GM19324 (cell line): Measurements from ENCODE around the gene TMEM123.

Experiments used
- ATAC-seq: cut with Tn5 transposase; IDR thresholded peaks from one replicate; pipeline ENCODE4 v1.9.1; 2021; ENCODE audit warnings: mild to moderate bottlenecking, moderate library complexity; ENCODE audit not compliant: unreplicated experiment, low FRiP score

Gene TMEM123

GRCh38 chr11:102452461-102453301 is at the start of gene TMEM123:
Gene TMEM123 (minus strand): TSS chr11:102452765. CDS start chr11:102452623, 142 bp downstream.
- peak; percentile 76 for ATAC-seq

GRCh38 chr11:102500829-102501228 is 48.3 kb upstream of the TMEM123 start:
- ATAC-seq: no peak

GRCh38 chr11:102499931-102500330 is 47.4 kb upstream of the TMEM123 start:
- ATAC-seq: no peak

GRCh38 chr11:102499151-102499550 is 46.6 kb upstream of the TMEM123 start:
- no peak for ATAC-seq

- no peak for ATAC-seq
These were observed 44.5 kb upstream of the TMEM123 start for GRCh38 chr11:102497061-102497460.

GRCh38 chr11:102495161-102496042 is 42.8 kb upstream of the TMEM123 start:
- peak; percentile 81 for ATAC-seq

GRCh38 chr11:102494216-102494615 is 41.7 kb upstream of the TMEM123 start:
- no peak for ATAC-seq

- no peak for ATAC-seq
These were observed 41.0 kb upstream of the TMEM123 start for GRCh38 chr11:102493524-102493923.

- no peak for ATAC-seq
These were observed 39.4 kb upstream of the TMEM123 start for GRCh38 chr11:102491969-102492368.

GRCh38 chr11:102489186-102490145 is 36.9 kb upstream of the TMEM123 start:
- ATAC-seq: no peak

GRCh38 chr11:102488208-102488607 is 35.6 kb upstream of the TMEM123 start:
- ATAC-seq: peak; percentile 75

GRCh38 chr11:102487214-102487613 is 34.6 kb upstream of the TMEM123 start:
- no peak for ATAC-seq

GRCh38 chr11:102486584-102486983 is 34.0 kb upstream of the TMEM123 start:
- ATAC-seq: no peak

GRCh38 chr11:102485095-102485722 is 32.6 kb upstream of the TMEM123 start:
- ATAC-seq: no peak

GRCh38 chr11:102482433-102482832 is 29.9 kb upstream of the TMEM123 start:
- ATAC-seq: no peak

GRCh38 chr11:102479733-102480132 is 27.2 kb upstream of the TMEM123 start:
- ATAC-seq: no peak

- ATAC-seq: no peak
These were observed 26.2 kb upstream of the TMEM123 start for GRCh38 chr11:102478673-102479299.

- ATAC-seq: peak; percentile 44
These were observed 24.2 kb upstream of the TMEM123 start for GRCh38 chr11:102476812-102477211.

GRCh38 chr11:102476069-102476468 is 23.5 kb upstream of the TMEM123 start:
- no peak for ATAC-seq
